Measurements from ENCODE around the gene CXCL1.
"Not testable (repeated sequence)": the region's sequence is repeated elsewhere in the genome, so short reads cannot be mapped to it uniquely, and the experiment has no call there.

The CXCL1 gene

GRCh38 chr4:73885574-73886267 is 16.5 kb downstream of the CXCL1 start:
- no peak for DNase-seq

- DNase-seq: no peak
These were observed 22.1 kb downstream of the CXCL1 start for GRCh38 chr4:73891326-73891725.

DNA sequence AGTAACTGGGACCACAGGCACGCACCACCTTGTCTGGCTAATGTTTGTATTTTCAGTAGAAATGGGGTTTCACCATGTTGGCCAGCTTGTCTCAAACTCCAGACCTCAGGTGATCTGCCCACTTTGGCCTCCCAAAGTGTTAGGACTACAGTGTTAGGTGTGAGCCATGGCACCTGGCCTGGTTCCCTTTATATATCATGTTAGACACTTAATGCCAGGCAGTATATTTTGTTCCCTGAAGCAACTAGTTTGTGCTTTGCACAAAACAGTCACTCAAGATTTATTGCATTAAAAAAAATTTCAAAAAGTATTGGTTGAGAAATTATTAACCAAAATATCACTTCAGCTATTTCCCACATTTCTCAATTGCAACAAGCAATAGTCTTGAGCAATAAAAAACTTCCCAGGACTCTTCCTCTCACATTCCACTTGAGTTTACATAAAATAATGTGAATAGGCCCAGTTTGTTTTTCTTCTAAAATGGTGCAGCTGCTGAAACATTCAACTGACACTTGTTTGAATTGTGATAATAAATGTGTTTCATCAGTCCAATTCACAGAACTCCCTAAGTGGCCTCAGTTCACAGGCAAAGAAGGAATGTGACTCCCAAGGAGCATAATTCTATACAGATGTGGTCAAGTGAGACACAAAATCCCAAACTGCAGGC is 22.7 kb downstream of the CXCL1 start:
- DNase-seq: no peak

DNA sequence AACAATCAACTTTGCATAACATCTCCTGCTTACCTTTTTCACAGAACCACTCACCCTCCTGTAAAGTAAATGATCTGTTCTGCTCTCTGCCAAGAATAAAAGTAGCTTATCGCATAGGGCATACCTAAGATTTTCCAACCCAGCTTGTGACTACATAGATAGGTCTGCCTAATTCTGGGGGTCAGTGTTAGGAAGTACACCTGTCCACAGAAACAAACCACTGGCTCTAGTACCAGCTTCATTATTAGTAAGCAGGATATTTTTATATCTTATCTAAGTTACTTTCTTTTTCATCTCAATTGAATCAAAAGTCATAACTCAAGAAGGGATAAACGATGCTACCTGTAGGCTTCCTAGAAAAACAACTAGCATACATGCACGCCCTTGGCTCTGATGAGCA is 23.8 kb downstream of the CXCL1 start:
- DNase-seq: no peak

GRCh38 chr4:73894001-73894400 is 24.8 kb downstream of the CXCL1 start:
- no peak for DNase-seq

- no peak for DNase-seq
These were observed 26.3 kb downstream of the CXCL1 start for GRCh38 chr4:73895201-73896175.

GRCh38 chr4:73896416-73896815 is 27.2 kb downstream of the CXCL1 start:
- no peak for DNase-seq

- no peak for DNase-seq
These were observed 28.4 kb downstream of the CXCL1 start for GRCh38 chr4:73897380-73898136.

- not testable (repeated sequence) for DNase-seq
These were observed 30.1 kb downstream of the CXCL1 start for GRCh38 chr4:73899338-73899737.

GRCh38 chr4:73901031-73901430 is 31.8 kb downstream of the CXCL1 start:
- no peak for DNase-seq

GRCh38 chr4:73902038-73902637 is 32.9 kb downstream of the CXCL1 start:
- DNase-seq: no peak

- DNase-seq: no peak
These were observed 33.8 kb downstream of the CXCL1 start for GRCh38 chr4:73902817-73903547.

DNA sequence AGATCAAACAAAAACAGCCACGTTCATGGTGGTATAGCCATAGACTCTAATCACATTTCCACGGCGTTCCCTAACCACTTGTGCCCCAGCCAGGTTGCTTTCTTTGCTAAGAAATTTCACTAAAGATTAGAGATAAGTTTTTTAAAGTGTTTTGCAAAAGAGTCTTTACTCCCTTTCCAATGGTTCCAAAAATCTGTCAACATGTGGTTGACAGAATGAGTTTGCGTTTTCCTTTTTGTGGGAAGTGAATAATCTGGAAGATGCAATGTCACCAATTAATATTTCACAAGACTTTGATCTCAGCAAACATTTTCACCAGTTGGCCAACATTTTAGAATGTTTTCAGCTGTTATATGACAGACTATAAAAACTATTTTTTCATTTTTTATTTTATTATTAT is 35.3 kb downstream of the CXCL1 start:
- no peak for DNase-seq

DNA sequence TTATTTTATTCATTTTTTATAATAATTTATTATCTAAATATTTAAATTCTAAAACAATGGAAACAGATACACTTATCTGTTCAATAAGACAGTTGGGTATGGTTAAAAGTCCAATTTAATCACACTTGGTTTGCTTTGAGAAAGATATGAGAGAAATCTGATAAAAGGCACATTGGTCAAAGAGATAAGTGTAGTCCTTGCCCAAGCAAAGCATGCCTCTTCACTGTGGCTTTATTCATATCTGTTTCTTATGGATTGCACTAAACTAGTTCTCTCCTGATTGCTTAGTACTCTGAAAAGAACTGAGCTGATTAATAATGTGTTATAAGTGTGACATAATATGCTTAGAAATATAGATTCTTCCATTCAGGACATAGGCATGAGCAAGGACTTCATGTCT is 39.8 kb downstream of the CXCL1 start:
- DNase-seq: no peak

GRCh38 chr4:73911746-73912145 is 42.6 kb downstream of the CXCL1 start:
- no peak for DNase-seq

GRCh38 chr4:73912191-73912590 is 43.0 kb downstream of the CXCL1 start:
- no peak for DNase-seq

DNA sequence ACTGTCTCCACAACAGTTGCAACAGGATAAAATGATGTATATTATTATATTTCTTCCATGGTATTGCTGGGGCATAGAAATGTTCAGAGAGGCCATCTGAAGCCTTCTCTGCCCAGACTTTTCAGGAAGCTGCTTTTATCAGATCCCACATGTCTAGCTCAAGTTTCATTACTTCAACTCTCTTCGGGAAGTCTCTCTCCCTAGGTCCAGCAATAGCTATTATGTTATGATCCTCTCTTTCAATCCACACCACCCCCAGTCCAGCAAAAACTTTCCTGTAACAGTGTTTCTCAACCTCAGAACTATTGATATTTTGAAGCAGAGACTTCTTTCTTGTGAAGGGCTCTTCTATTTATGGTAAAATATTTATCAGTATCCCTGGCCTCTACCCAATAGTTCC is 44.9 kb downstream of the CXCL1 start:
- no peak for DNase-seq

GRCh38 chr4:73916172-73916925 is 47.2 kb downstream of the CXCL1 start:
- DNase-seq: no peak

- no peak for DNase-seq
These were observed 47.9 kb downstream of the CXCL1 start for GRCh38 chr4:73917081-73917501.

DNA sequence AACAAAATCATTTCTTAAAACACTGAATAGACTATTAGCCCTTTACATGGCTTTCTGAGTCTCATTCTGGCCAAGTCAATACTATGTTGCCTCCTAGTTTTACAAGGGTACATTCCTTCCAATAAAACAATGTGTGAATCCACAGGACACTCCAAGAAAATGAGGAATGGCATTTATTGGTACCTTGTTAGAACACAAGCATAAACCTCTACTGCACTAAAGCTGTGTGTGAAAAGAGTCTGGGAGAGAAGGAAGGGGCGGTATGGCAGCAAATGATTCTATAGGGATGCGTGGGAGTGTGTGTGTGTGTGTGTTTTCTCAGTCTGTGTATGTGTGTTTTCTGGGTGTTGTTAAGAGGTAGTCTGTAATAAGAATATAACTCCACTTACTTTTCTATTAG is 48.9 kb downstream of the CXCL1 start:
- DNase-seq: no peak

GRCh38 chr4:73919691-73920090 is 50.5 kb downstream of the CXCL1 start:
- no peak for DNase-seq
